GM19397 (cell line): ENCODE data around the gene PHKA1.
"Not testable (repeated sequence)": the region's sequence is repeated elsewhere in the genome, so short reads cannot be mapped to it uniquely, and the experiment has no call there.

Experiments
- ATAC-seq: cut with Tn5 transposase; IDR thresholded peaks from one replicate; pipeline ENCODE4 v1.9.1; 2021; ENCODE audit warnings: mild to moderate bottlenecking, moderate library complexity; ENCODE audit not compliant: unreplicated experiment

PHKA1 gene

DNA sequence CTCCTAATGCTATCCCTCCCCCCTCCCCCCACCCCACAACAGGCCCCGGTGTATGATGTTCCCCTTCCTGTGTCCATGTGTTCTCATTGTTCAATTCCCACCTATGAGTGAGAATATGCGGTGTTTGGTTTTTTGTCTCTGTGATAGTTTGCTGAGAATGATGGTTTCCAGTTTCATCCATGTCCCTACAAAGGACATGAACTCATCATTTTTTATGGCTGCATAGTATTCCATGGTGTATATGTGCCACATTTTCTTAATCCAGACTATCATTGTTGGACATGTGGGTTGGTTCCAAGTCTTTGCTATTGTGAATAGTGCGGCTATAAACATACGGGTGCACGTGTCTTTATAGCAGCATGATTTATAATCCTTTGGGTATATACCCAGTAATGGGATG is 44.6 kb downstream of the PHKA1 start:
- not testable (repeated sequence) for ATAC-seq

DNA sequence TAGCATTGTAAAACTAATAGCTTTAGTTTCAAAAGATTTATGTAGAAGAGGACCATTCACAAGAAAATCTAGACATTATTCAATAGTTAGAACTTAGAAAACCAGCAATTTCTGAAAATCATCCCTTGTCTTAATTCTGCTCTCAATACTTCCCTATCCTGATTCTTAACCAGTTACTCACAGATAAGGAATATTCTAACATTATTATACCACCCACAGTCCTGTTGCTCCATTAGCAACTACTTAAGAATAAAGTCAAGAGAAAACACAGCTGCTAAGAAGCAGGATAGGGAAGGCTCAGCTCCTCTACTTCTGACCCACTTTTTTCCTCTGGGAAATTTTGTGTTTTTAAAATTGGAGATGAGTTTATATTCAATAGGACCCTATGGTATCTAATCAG is 47.7 kb downstream of the PHKA1 start:
- no peak for ATAC-seq

DNA sequence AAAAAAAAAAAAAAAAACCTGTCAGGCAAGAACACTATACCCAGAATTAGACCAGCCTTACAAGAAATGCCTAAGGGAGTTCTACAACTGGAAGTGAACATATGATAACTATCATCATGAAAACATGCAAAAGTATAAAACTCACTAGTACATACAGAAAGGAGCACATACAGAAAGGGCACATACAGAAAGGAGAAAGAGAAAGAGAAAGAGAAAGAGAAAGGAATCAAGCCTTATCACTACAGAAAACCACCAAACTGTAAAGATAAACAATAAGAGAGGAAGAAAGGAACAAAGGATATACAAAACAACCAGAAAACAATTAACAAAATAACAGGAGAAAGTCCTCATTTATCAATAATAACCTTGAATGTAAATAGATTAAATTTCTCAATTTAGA is 50.4 kb downstream of the PHKA1 start:
- no peak for ATAC-seq

DNA sequence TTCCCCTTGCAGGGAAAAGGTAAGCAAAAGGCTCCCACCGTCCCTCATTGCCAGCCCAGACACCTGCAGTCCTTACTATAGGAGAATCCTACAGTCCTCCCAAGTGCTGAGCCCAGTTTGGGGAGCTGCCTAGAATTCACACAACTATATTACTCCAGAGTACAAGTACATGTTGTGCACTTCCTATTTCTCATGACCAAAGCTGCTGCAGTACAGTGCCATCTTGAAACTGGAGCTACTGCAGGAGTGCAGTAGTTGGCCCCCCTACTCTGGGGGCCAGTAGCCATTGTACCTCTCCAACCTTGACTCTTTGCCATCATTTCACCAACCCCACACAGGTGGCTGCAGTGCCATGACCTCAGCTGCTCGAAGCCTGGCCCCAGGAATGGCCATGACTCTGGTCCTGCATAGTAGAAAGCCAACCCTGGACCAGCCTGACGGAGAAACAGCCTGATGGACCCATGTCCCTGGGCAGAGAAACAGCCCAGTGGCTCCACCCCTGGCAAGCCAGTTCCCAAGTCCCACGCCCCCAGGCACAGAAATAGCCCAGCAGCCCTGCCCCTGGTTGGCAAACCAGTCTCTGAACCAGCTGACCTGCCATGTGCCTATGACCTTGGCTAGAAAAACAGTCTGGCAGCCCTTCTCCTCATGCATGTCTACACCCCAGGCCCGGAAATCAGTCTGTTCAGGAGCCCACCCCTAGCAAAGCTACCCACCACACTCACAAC is 51.9 kb downstream of the PHKA1 start:
- no peak for ATAC-seq

DNA sequence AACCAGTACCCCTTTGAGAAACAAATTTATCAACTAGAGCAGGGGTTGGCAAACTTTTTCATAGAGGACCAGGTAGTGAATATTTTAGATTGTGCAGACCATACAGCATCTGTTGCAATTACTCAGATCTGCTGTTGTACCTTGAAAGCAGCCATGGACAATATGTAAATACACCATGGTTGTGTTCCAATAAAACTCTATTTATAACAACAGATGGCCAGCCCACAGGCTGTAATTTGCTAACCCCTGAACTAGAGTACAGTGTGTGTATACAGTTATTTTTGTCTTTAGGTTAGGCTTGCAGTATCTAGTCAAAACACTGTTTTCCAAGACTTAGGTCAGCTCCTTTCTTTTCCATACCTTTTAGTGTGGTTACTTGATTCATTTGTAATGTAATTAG is 54.4 kb downstream of the PHKA1 start:
- ATAC-seq = no peak

DNA sequence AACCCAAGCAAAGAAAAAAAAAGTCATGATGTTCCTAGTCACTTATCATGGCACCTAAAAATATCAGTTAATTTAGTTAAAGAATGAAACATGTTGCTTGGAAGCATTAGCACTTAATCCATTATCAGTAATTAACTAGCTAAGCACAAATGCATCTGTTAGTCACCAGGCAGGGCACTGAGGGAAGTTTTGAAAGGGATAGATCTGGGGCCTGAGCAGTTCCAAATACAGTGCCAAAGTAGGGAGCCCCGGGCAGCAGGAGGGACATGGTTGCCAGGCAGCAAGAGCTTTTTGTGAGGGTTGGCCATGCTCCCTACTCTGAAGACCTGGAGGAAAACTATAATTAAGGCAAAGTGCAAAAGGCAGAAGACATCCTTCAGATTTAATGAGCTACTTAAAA is 62.0 kb downstream of the PHKA1 start:
- no peak for ATAC-seq

DNA sequence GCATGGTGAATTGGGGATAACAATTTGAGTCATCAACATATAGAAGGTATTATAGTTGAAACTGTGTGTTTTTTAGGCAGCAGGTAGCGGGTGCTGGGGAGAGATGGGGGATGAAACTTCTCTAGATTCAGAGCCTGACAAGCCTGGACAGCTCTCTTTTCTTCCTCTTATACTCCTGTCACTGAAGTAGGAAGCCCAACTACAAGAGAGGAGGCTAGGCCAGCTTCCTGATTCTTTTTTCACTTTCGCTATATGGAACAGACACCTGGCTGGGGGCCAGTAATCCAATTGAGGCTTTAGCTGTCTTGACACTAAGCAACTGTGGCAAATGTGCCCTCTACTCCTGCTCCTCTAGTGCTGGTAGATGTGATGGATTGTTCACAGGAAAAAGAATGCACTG is 69.2 kb downstream of the PHKA1 start:
- ATAC-seq = no peak

DNA sequence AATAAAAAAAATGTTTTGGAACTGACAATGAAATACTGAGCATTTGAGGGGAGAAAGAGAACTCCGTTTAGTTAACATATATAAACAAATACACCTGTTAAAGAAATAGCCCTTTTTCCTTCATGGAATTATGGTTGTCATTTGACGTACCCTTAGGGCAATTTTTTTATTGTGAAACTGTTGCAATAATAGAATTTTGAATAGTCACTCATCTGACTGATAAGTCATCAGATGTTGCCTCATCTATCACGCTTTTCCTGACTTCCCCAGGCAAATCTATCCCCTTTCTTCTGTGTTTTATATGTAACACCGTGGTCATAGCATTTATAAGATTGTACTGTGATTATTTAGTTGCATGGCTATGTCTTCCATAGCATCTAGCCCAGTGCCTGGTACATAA is 72.5 kb downstream of the PHKA1 start:
- ATAC-seq = no peak

DNA sequence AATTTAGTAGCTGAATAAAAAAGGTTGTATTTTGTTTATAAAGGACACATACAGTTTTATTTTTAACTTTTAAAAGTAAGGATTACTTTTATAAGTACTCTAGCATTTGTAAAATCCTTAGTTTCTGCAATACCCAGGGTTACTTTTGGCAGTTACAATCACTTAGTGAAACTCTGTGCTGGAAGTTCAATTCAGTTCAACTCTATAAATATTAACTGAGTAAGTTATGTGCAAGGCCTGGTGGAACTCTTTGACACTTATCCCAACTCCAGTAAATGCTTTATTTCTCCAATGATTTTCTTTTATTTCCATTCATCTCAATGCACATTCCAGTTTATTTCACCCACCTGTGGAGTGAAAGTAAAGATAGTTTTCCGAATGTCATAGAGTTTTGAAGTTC is 78.2 kb downstream of the PHKA1 start:
- ATAC-seq = no peak

DNA sequence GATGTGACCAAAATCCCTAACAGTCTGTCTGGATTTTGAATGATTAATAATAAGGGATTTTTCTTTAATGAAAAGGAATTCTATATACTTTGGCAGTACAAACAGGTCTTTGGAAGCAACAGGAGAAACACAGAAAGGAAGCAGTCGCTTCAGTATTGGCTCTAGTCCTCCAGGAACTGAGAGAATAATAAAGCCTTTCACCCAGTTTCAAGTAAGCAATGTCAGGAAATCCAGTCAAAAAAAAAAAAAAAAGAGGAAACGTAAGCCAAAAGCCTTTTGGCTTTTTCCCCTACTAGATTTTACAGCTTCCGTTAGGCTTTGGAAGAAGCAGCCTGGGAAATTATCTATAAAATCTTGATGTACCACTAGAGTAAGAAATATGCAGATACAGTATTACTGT is 79.8 kb downstream of the PHKA1 start:
- no peak for ATAC-seq

DNA sequence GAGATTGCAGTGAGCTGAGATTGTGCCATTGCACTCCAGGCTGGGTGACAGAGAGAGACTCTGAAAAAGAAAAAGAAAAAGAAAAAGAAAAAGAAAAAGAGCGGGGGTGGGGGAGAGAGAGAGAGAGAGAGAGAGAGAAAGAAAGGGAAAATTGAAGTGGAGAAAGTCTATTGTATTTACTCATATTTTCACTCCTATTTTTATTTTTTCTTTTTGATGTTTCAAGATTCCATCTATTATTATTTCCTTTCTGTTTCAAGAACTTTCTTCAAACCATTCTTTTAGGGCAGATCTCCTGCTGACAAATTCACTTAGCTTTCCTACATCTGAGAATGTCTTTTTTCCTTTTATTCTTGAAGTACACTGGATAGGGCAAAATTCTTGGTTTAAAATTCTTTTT is 83.9 kb downstream of the PHKA1 start:
- no peak for ATAC-seq

DNA sequence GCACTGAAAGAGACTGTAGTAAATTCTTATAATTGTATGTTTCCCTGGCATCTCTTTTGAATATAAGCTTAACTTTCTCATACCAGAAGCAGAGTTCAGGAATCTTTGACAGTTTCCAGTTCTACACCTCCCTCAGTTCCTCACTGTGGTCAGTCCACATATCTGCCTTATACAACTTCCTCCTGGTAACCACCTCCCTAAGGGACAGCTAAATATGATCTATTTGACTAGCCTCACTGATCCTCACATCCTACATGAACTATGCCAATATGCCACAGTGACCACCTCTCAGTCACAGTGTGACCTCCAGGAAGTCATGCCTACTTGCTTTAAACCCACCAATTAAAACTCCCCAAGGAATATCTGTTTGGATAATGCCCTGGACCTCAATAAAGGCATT is 89.9 kb downstream of the PHKA1 start:
- no peak for ATAC-seq

DNA sequence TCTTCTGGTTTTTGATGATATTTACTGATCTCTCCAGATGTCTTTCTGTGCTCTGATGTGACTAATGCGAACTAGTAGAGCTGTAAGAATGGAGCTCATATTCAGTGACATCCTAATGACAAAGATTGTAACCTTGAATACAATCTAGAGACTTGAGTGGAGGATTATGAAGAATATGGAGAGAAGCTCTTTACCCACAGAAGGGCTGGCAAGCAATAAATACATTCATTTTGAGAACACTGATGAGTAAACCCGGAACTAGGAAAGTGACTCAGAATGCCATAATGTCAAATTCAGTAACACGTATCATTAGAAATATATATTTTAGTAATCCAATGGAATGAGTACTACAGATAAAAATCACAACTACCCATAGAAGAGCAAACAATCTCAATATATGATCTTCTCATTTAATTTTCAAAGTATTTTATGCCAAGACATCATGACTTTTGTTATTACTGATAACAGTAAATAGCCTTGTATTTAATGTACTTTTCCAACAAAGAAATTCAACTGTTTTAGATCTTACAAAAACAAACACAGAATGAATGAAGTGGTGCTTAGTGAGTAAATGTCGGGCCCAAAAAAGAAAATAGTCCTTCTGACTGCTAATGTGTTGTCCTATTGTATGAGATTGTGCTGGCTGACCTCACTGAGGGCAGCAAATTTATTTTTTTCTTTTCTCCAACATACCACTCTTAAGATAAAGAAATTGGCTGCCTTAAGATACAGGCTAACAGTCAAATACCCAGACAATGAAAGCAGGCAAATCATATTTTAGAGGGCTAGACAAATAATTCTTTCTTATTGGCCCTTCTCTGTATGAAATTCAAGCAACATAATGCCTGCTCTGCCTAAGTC is 92.3 kb downstream of the PHKA1 start:
- ATAC-seq = peak; percentile 74

DNA sequence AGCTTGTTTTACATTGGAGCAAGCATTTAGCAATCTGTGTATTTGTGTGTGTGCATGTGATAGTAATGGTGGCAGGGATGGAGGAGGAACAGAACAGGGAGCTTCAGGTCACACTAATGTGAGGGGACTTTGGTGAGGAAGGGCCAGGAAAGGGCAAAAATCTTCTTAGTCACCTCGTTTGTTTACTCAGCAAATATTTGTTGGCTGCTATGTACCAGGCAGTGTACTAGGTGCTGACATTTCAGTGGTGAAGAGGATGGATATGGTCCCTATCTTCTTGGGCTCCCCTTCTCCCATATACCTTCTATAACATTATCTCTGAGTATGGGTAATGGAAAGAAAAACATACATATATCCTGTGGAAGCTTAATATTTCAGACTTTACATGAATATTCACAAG is 92.9 kb downstream of the PHKA1 start:
- peak; percentile 20 for ATAC-seq

DNA sequence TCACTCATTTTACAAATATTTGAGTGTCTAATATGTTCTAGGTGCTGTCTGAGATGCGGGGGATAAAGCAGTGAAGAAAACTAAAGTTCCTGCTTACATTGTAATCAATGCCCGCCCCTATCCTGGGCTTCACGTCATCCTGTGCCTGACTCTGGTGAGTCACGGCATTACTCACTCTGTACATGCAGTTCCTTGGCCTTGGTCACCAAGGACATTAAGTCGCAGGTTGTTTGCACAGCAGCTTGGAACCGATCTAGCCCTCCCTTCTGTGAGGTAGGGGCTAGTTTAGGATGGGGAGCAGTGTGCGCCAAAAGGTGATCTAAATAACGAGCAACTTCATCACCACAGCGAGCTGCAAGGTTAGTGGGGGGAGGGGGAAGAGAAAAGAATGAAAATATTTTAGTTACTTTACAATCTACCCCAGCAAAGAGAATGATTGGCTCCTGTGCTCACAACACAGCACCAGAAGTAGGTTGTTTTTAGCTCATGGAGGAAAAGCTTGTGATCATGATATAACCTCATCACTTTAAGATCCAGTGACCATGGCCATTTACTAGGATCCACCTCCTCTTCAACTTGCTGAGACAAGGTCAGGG is 93.5 kb downstream of the PHKA1 start:
- ATAC-seq = no peak

DNA sequence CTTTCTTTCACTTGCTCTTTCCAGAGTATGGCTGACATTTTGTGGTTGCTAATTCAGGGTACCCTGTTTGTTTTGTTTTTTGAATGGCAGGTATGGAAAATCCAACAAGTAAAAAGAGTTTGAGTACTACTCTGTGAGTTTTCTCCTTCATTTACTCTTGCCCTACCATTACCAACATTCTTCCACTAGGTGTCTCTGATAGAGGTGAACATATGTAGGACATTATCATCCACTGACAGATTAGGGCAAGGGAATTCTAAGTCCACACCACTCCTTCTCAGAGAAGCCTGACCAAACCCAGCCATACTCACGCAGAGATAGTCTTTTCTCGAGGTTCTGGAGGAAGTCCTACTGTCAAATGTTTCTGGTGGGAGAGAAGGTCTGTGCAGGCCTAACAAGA is 104.8 kb downstream of the PHKA1 start:
- ATAC-seq = no peak

DNA sequence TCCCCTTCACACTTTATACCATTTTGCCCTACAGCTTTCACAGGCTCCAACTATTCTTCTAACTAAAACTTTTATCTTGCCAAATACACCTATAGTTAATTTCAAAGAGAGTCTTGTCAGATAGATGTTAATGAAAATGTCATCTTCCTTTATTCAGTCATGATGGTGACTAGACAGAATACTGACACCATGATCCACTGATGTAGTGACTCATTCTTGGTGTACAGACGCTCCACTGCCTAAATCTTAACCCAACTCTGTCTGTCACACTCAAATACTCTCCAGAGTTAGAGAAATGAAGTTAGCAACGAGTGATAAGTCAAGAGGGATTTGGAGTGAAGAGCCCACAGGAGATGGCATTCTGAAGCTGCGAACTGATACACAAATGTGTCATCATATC is 109.4 kb downstream of the PHKA1 start:
- ATAC-seq = no peak

DNA sequence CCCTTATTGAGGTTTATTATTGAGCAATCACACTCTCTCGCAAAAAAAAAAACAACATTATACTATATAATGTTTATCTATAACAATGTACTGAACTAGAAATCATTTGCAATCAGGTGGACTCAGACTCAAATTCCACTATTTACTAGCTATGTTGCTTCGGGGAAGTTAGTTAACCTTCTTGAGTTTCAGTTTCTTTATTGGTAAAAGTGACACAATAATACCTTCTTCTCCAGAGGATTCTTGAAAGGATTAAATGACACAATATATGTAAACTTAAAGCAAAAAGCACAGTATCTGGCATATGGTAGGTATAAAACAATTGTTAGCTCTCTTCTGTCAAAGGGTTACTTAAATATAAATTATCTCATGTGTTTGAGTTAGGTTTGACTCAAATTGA is 110.0 kb downstream of the PHKA1 start:
- ATAC-seq = no peak

DNA sequence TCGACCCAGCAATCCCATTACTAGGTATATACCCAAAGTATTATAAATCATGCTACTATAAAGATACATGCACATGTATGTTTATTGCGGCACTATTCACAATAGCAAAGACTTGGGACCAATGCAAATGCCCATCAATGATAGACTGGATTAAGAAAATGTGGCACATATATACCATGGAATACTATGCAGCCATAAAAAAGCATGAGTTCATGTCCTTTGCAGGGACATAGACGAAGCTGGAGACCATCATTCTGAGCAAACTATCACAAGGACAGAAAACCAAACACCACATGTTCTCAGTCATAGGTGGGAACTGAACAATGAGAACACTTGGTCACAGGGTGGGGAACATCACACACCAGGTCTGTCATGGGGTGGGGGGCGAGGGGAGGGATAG is 123.1 kb downstream of the PHKA1 start:
- not testable (repeated sequence) for ATAC-seq

DNA sequence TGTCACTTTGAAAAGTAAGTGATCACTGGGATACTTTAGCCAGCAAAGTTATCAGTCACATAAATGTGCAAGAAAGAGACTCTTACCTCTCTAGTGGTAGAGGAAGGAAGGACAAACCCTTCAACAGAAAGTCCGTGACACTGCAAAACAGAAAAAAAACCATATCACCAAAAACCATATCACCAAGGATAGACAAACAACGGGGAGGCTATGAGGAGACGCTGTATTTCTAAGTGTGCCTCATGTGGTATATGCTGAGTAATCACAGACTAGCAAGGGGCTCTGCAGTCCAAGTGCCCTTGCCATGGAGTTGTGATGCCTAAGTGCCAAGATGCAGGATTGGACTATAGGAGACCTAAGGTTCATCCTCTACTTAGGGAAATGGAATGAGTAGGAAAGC is 129.9 kb downstream of the PHKA1 start:
- ATAC-seq = no peak

DNA sequence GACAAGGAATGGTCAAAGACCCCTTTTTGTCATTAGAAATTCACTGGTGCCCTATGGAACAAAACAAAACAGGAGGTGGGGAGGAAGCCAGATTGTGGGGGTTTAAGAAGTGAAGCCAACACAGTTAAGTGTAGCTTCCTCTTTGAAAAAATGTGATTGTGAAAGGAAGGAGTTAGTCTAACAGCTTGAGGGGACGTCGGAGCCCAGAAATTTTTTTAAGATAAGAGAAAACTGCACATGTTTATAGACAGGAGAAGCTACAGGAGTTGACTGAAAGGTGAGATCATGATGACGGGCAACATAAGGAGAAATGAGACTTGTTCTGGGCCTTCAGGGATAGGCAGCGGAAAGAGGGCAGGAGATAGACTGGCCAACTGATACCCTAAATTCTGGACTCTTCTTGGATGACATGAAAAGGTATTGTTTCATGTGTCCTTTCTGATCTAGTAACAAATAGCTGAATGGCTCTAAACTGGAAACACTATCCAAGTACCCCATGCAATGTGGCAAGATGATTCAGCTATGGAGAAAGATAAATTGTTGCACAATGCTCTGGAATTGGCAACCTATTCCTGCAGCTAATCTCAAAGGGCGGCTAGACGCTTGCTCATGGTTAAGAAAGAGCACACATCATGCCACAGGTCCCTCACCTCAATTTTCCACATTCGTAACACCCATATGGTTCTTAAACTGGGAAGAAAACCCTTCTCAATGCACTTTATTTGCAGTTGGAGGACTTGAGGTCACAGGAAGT is 137.8 kb downstream of the PHKA1 start:
- ATAC-seq = no peak
